Liver (tissue), 3 donors: ENCODE data around the gene CFAP90.

Experiments used
- HNF4A ChIP-seq, 2 donors: conservative IDR thresholded peaks; 2 replicates each; pipeline ENCODE4 v1.6.1; 2016; ENCODE audit warnings: antibody characterized with exemption in 2 of 2, mild to moderate bottlenecking in 2 of 2
- RAD21 ChIP-seq, 2 donors: IDR thresholded peaks; 2 replicates each; pipeline ENCODE4 v1.6.1; 2016; ENCODE audit warnings: antibody characterized with exemption in 2 of 2, mild to moderate bottlenecking in 2 of 2
- TF ChIP-seq, protein P1 (sequence below): fragments of 150-350 bp; IDR thresholded peaks from 2 replicates; pipeline ENCODE4 v1.5.1; 2017; ENCODE audit warnings: improper control_type of control experiment, low read depth, low read length; ENCODE audit not compliant: missing input control
- TF ChIP-seq, protein P2 (sequence below): IDR thresholded peaks from 2 replicates; pipeline ENCODE4 v1.6.1; 2016; ENCODE audit warnings: antibody characterized with exemption
- donor health status: healthy.
- donor health status: healthy.

- TF ChIP-seq, protein P1, sequence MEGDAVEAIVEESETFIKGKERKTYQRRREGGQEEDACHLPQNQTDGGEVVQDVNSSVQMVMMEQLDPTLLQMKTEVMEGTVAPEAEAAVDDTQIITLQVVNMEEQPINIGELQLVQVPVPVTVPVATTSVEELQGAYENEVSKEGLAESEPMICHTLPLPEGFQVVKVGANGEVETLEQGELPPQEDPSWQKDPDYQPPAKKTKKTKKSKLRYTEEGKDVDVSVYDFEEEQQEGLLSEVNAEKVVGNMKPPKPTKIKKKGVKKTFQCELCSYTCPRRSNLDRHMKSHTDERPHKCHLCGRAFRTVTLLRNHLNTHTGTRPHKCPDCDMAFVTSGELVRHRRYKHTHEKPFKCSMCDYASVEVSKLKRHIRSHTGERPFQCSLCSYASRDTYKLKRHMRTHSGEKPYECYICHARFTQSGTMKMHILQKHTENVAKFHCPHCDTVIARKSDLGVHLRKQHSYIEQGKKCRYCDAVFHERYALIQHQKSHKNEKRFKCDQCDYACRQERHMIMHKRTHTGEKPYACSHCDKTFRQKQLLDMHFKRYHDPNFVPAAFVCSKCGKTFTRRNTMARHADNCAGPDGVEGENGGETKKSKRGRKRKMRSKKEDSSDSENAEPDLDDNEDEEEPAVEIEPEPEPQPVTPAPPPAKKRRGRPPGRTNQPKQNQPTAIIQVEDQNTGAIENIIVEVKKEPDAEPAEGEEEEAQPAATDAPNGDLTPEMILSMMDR, result no peak
- TF ChIP-seq HNF4A (conservative IDR thresholded peaks at IDR 0.05), result no peak
- TF ChIP-seq, protein P2, sequence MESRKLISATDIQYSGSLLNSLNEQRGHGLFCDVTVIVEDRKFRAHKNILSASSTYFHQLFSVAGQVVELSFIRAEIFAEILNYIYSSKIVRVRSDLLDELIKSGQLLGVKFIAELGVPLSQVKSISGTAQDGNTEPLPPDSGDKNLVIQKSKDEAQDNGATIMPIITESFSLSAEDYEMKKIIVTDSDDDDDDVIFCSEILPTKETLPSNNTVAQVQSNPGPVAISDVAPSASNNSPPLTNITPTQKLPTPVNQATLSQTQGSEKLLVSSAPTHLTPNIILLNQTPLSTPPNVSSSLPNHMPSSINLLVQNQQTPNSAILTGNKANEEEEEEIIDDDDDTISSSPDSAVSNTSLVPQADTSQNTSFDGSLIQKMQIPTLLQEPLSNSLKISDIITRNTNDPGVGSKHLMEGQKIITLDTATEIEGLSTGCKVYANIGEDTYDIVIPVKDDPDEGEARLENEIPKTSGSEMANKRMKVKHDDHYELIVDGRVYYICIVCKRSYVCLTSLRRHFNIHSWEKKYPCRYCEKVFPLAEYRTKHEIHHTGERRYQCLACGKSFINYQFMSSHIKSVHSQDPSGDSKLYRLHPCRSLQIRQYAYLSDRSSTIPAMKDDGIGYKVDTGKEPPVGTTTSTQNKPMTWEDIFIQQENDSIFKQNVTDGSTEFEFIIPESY, result no peak
- no peak for TF ChIP-seq RAD21 (IDR thresholded peaks at IDR 0.05)
Observed at GRCh38 chr5:7834982-7835381, 16.0 kb downstream of the CFAP90 start.
